ENCODE data around the gene CCDC80.

Gene CCDC80

DNA sequence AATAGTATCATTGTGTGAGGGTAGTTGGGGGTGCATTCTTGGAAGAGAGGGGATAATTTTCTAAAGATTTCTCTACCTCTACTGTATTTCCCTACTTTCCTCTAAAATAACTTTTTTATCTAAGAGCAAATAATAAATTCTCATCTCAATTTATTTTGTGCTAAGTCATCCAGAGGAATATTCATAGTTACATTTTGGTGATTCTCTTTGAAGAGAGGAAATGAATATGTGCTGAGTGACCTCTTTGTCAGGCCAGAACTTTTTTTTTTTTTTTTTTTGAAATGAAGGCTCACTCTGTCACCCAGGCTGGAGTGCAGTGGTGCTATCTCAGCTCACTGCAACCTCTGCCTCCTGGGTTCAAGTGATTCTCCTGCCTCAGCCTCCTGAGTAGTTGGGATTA lies 15.1 kb upstream of the CCDC80 start:
- no peak overlapping the region for H3K4me3 ChIP-seq (ENCODE audit: low read depth, low read length)
- no peak for DNase-seq (ENCODE audit: low read depth)
- TF ChIP-seq, protein P1, sequence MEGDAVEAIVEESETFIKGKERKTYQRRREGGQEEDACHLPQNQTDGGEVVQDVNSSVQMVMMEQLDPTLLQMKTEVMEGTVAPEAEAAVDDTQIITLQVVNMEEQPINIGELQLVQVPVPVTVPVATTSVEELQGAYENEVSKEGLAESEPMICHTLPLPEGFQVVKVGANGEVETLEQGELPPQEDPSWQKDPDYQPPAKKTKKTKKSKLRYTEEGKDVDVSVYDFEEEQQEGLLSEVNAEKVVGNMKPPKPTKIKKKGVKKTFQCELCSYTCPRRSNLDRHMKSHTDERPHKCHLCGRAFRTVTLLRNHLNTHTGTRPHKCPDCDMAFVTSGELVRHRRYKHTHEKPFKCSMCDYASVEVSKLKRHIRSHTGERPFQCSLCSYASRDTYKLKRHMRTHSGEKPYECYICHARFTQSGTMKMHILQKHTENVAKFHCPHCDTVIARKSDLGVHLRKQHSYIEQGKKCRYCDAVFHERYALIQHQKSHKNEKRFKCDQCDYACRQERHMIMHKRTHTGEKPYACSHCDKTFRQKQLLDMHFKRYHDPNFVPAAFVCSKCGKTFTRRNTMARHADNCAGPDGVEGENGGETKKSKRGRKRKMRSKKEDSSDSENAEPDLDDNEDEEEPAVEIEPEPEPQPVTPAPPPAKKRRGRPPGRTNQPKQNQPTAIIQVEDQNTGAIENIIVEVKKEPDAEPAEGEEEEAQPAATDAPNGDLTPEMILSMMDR (conservative IDR thresholded peaks at IDR 0.05; ENCODE audit: low read depth, low read length), result no peak

DNA sequence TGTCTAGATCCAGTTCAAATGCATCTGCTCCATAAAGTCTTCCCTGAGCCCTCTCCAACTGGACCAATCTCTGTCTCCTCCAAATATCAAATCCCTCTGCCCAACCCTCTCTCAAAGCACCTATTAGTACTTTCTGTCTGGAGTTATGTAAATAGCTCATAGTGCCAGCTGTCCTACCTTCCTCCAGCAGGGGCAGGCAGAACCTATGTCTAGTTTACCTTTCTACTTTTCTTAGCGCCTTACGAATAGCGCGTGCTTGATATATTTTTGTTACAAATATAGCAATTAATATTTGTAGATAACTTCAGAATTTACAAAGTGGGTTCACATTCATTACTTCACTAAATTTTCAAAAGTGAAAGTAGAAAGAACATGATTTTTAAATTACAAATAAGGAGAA lies 14.0 kb upstream of the CCDC80 start:
- no peak overlapping the region for H3K4me3 ChIP-seq (ENCODE audit: low read depth, low read length)
- TF ChIP-seq, protein P1 (conservative IDR thresholded peaks at IDR 0.05; ENCODE audit: low read depth, low read length), result peak; percentile 42
- DNase-seq (ENCODE audit: low read depth), result no peak

DNA sequence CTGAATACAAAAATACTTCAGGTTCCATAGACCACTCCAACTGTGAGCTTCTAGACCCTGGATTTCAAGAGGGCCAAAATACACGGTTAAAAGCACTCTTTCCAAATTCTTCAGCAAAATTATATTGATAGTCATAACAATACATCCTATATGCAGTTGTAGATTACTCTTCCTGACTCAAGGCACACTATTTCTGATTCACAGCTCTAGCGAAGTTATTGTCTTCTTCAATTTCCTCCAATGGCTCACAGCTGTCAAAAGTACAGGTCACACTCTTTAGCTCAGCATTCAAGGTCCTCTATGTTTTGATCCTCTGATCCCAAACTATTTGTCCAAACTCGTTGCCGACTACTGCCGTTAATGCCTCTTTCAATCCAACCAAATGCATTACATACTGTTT lies 13.5 kb upstream of the CCDC80 start:
- H3K4me3 ChIP-seq (ENCODE audit: low read depth, low read length), result no peak overlapping the region
- DNase-seq (ENCODE audit: low read depth), result no peak
- TF ChIP-seq, protein P1 (conservative IDR thresholded peaks at IDR 0.05; ENCODE audit: low read depth, low read length), result no peak

DNA sequence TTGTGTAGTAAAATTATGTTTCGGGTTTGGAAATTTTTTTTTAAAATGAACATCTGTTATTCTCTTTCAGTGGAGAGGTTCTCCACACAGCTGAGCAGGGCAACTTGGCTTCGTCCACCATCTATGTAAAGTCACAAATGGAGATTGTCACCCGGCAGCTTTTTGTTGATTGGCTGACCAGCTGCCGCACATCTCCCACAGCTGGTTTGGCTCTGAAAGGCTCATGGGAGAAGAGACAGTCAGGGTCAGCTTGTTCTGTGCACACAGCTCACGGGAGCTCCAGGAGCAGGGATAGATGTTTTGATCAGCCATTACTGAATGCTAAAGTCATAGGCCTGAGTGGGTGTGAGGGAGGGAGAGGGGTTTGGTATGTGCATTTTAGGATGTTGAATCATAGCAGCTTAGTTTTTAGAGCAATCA lies 12.9 kb upstream of the CCDC80 start:
- H3K4me3 ChIP-seq (ENCODE audit: low read depth, low read length), result no peak overlapping the region
- peak; percentile 96 for DNase-seq (ENCODE audit: low read depth)
- TF ChIP-seq, protein P1 (conservative IDR thresholded peaks at IDR 0.05; ENCODE audit: low read depth, low read length), result no peak

DNA sequence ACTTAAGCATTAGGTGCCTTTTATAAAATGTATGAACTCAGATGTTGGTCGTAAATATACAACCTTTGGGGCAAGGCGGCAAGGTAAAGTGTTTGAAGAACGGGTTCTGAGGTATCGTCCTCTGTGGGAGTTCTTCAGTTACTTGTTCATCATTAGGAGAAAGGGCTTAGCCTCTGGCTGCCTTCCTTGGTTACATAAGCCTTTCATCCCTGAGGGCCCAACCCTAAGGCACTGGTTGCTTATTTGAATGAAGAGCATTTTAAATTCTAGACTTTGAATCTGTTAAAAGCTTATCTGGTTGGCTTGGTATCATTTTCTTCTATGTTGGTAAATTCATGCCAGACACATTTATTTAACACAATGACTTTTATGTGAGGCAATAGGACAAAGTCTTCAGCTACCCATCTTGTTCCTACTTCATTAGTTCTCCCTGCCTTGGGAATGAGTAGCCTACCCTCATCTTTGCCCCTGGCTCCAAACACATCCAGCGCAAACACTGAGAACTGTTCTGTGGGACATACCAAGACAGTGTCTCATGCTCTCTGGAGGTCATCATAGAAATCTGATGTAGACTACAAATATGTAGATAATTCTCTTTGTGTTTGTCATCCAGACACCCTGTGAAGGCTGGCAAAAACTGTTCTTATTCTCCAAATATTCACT lies 12.4 kb upstream of the CCDC80 start:
- H3K4me3 ChIP-seq (ENCODE audit: low read depth, low read length), result no peak overlapping the region
- TF ChIP-seq, protein P1 (conservative IDR thresholded peaks at IDR 0.05; ENCODE audit: low read depth, low read length), result no peak

DNA sequence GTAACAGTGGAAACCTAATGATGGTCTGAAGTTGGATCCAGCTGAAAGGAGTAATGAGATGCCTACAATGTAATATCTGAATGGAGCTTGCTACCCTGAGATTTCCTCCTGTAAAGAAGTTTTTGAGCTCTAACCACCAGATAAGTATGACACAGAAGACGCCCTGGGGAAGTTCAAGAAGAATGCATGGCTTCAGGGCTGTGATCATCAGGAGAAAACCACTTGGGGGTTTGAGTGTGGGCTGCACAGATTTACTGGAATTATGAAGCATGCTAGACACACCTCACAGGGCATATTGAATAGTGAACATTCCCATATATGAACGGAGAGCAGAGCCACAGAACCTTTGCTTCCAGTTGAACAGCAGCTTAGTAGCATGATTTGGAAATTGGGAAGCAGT lies 10.6 kb upstream of the CCDC80 start:
- DNase-seq (ENCODE audit: low read depth), result peak; percentile 48
- H3K4me3 ChIP-seq (ENCODE audit: low read depth, low read length), result no peak overlapping the region
- TF ChIP-seq, protein P1 (conservative IDR thresholded peaks at IDR 0.05; ENCODE audit: low read depth, low read length), result no peak

More for the DNA sequence above, 12.4 kb upstream of the CCDC80 start:
- DNase-seq (ENCODE audit: low read depth), result peak; percentile 97

DNA sequence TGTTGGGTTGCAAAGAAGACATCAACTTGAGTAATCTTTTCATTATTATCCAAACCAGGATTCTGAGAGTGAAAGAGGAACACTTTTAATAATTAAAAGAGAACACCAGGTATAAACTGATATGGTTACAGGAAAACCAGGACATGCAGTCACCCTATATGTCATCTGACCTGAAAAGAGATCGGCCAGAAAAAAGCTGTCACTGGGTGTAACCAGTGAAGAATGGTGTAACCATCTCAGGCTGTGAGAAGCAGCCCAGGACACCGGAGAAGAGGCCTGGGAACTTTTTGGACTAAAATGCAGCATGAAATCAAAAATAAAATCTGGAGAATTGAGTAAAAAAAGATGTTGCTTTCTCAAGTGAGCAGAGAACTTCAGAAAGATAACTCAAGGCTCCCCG lies 10.1 kb upstream of the CCDC80 start:
- DNase-seq (ENCODE audit: low read depth), result no peak
- TF ChIP-seq, protein P1 (conservative IDR thresholded peaks at IDR 0.05; ENCODE audit: low read depth, low read length), result no peak
- no peak overlapping the region for H3K4me3 ChIP-seq (ENCODE audit: low read depth, low read length)
